GM18907 (cell line): ENCODE results near the gene PCDH17.

ENCODE experiments used
- ATAC-seq: cut with Tn5 transposase; IDR thresholded peaks from one replicate; pipeline ENCODE4 v1.9.1; 2021; ENCODE audit warnings: mild to moderate bottlenecking, moderate library complexity; ENCODE audit not compliant: unreplicated experiment

The PCDH17 gene

DNA sequence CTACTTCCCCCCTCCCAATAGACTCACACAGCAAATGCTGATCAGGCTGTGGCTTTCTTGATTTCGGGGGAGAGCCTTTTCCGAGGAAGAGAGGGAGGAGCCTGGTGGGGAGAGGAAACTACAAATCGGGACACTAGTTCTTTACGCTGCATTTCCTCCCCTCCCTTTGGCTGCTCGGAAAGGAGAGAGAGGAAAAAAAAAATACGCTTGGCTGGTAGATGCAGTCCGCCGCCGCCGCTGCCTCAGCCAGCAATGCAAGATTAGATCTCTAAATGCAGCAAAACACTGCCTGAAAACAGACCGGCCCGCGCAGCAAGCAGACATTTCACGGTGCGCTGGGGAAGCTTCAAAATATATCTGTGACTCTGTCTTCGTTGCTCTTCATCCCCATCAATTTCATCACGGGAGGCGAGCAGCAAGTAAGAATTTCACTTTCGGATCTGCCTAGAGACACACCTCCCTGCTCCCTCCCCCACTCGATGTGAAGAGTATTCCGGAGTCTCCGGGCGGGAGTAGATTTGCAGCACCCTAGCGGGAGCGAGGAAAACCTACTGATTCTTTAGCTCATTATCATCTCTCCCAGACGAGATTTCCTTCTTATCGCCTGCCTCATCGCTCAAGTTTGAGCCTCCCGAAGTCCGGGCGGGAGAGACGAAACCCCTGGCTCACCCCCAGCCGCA, at the start of gene PCDH17:
TSS of gene PCDH17 (plus strand) at position 149 of the 680 bp plus-strand sequence. CDS start 803 bp downstream, outside the sequence.
- ATAC-seq: no peak

DNA sequence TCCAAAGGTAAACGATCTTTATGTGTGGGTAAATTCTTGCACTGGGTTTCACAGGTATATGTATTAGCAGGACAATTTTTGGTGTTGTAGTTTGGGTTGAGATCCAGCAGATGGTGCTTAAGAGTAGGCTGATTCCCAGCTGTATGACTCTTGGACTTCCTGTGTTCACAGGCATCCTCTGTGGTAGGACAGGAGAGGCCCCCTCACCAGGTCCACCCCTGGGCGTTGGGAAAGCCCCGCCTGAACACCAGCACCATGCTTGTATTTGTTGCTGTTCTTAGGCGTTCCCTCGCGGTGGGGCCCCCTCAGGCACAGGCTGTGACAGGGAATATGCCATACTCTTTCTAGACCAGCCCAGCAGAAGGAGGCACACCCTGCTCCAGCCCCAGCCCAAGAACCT, 49.5 kb upstream of the PCDH17 start:
- ATAC-seq: no peak

GRCh38 chr13:57583529-57583928, 48.0 kb upstream of the PCDH17 start:
- no peak for ATAC-seq

- no peak for ATAC-seq
These were observed 42.9 kb upstream of the PCDH17 start for GRCh38 chr13:57588639-57589038.

GRCh38 chr13:57595775-57596174, 35.8 kb upstream of the PCDH17 start:
- ATAC-seq: no peak

DNA sequence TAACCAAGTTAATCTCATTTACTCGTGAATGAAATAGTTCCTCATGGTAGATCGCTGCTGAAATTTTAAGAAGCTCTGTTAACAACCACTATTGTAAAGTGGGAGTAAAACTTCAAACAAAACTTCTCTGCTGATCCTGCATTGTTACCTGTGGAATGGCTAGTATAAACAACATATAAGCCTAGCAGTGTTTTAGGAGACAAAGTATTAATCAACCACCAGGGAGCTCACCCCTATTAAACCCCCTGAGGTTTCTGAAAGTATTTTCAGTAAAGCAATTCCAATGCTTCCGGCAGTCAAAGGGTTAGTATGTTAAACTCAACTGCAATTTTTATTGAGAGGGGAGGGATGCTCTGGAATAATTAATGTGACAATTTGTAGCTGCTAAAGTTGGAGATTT, 30.0 kb upstream of the PCDH17 start:
- no peak for ATAC-seq

DNA sequence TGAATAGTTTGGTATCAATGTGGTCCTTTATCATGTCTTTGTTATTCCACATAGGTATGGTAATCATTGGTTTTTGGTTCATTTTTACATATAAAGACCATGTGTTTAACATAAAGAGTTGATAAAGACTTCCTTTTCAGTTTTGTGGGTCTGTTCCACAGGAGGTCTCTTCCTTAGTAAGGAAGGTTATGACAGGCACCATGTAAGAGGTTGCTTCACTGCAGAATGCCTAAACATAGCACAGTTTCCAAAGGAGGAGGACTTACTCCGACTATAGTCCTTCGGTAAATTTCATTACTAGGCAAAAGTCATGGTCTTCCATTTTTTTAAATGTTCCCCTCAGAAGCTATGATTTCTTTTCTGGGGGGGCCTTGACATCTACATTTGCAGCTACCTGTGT, 27.1 kb upstream of the PCDH17 start:
- ATAC-seq: no peak

- ATAC-seq: no peak
These were observed 19.6 kb upstream of the PCDH17 start for GRCh38 chr13:57611969-57612368.

DNA sequence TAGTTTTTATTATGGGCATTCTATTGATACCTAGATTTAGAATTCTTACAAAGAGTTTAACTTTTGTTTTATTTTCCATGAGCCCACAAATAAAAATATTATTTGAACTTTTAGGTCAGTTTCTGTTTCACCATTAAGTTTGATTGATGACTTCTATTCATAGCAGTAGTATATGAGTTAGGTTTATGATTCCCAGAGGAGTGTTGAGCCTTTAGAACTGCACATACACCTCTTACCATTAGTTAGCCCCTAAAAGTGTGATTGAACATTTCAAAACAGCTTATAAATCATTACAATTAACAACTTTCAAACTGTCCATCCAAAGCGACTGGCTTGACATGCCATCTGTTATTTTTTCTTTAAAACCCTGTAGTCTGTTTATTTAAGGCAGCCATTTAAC, 19.0 kb upstream of the PCDH17 start:
- ATAC-seq: no peak

DNA sequence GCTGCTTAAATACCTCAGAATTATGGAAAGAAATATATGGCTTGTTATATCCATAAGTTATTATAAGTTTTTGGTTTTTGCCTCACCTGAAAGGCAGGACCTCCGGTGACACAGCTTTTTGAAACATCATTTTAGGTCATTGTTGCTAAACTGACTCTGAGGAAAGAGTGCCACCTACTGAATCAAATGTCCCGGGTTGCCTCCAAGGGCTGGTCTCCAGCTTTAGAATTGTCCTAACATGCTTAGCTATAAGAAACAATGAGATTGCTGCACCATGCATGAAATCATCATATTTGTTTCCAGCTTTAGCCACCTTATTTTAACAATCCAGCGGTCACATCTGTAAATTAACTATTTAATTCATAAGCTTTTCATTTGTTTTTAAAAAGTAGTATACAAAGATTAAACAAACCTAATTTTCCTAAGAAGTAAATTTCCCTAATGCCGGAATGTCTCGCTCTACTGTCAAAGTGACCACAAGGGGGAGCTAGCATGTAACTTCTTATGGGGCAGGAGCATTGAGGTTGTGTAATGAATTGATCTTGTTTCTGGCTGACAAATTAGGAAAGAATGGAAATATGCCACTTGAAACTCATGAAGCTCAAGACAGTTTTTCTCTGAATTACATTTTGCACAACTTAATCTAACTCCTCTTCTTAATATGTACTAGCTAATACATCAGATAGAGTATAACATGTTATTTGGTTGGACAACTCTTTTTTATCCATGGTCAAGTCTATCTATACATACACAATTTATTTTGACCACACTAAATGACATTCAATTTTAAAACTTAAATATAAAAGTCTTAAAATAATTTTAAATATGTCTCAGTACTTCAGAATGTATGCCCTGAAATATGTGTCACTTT, 6.7 kb upstream of the PCDH17 start:
- ATAC-seq: peak; percentile 66

DNA sequence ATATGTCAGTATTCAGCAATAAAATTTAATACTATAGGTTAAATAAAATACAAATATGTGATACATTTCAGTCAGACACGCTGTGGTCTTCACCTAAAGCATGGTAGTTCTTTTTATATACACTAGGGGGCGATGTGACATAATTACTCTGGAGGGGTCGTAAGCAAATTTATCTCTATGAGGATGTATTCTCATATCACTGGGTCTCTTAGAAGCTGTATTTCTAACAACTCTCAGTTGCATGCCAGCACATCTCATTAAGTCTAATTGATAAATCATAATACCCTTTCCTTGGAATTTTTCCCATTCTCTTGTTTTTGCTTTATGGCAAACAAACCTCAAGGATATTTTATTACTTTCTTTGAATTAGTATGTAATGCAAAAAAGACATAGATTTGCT, 3.9 kb upstream of the PCDH17 start:
- no peak for ATAC-seq

DNA sequence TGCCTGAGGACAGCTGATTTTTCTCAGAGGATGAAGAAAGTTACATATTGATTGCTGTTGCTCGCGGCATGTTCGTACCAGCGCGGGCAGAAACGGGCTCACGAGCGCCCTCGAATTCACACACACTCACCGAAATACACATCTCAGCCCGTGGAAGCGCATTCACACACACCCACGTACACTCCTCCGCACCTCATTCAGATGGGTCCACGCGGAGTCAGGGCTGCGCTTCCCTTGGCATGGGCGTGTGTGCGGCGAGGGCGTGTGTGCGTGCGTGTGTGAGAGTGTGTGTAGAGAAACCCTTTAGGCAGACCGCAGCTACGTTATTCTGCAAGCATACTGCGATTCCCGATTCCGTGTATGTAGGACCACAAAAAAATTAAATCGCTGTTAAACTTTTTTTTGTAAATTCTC, 2.1 kb upstream of the PCDH17 start:
- ATAC-seq: no peak

DNA sequence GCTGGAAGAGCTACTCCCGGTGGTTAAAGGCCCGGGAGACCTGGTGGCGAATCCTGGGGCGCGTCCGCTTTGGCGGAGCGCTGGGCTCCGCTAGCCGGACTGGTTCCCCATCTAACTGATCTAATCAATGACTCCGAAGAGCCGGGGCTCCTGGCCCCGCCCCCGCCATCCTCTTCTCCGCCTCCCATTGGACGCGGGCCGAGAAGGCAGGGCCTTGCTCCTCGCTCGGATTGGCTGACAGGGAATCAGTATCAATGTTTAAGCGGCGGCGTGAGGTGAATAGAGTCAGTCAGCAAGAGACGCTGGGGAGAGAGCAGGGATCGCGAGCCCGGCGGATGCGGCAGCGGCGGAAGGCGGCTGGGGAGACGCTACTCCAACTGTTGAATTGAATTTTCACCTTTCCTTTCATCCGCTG, 1.7 kb upstream of the PCDH17 start:
- peak; percentile 44 for ATAC-seq

DNA sequence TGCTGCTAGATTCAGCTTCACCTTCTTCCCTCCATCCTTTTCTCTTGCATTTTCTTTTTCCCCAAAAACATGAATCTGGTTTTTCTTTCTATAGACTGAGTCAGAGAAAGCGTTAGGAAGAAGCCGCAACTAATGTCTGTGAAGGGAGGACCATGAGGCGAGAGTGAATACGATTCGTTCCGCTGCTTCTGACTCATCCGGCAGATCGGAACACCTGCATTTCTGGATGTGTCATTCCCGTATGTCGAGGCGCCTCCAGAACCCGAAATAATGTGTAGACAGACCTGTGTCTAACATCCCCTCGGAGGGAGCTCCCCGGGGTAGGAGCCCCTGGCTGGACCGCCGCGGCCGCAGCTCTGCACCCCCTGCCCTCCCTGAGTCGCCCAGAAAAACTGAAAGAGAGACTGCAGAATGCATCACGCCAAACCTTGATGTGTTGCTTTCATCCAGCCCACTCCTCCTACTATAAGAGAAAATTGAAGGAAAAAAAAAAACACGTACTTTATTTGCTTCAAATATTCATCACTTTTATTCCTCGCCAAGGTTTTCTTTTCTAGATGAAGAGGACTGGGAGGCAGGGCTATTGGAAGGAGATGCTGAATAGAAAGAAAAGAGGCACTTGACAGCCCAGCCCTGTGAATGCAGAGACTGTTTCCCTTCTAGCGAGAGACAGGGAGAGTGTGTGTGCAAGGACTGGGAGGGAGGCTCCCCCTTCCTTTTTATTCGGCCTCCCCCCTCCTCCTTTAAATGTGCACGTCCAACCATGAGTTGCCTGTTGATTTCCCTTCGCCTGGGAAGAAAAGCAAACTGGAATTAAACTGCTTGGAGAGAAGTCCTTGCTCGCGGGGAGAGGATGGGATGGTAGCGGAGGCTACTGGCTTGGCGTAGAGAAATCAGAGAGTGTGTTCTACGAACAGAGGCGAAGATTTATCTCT, 616 bp upstream of the PCDH17 start:
- ATAC-seq: no peak

DNA sequence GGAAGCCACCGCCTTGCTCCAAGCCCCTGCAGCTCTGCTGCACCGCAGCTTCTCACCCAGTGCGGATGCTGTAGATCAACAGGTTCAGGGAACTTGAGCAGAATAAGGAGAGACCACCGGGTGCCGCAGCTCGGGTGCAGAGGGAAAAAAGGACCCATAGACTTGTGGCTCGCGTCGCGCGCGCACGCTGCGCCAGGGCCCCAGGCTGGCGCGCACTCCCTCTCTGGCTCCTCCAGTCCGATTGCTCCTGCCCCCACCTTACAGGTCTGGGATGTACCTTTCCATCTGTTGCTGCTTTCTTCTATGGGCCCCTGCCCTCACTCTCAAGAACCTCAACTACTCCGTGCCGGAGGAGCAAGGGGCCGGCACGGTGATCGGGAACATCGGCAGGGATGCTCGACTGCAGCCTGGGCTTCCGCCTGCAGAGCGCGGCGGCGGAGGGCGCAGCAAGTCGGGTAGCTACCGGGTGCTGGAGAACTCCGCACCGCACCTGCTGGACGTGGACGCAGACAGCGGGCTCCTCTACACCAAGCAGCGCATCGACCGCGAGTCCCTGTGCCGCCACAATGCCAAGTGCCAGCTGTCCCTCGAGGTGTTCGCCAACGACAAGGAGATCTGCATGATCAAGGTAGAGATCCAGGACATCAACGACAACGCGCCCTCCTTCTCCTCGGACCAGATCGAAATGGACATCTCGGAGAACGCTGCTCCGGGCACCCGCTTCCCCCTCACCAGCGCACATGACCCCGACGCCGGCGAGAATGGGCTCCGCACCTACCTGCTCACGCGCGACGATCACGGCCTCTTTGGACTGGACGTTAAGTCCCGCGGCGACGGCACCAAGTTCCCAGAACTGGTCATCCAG, 964 bp downstream of the PCDH17 start:
- ATAC-seq: no peak

- no peak for ATAC-seq
These were observed 1.8 kb downstream of the PCDH17 start for GRCh38 chr13:57633141-57633949.

GRCh38 chr13:57633950-57634838, 2.6 kb downstream of the PCDH17 start:
- ATAC-seq: no peak

GRCh38 chr13:57634839-57635165, 3.3 kb downstream of the PCDH17 start:
- ATAC-seq: no peak
